Body of pancreas (tissue), 4 donors: ENCODE results near the gene ESRRB. TPM values are rescaled to one million over a fixed set of nuclear protein-coding genes. Genes with fewer than 3 reads are reported as not detected.

Experiments
- ATAC-seq: fragments of 150-250 bp; one replicate; pipeline ENCODE4 v1.9.1; 2016
- DNase-seq, 4 donors: peaks; one replicate each; pipeline ENCODE4 v3.0.0-alpha.2; 2019
- H3K27ac ChIP-seq, 4 donors: fragments of 200-600 bp; sonication (generic); 1 replicate in 3 of 4; 2 replicates in 1 of 4; pipeline versions ENCODE4 v1.5.1 to v1.6.1; 2016 to 2019; ENCODE audit warnings: mild to moderate bottlenecking in 1 of 4, mixed read lengths in 1 of 4, moderate library complexity in 1 of 4
- H3K27me3 ChIP-seq, 2 donors: fragments of 200-600 bp; sonication (generic); one replicate each; pipeline ENCODE4 v1.6.0; 2016; ENCODE audit warnings: mild to moderate bottlenecking in 1 of 2
- H3K36me3 ChIP-seq, 2 donors: fragments of 200-600 bp; sonication (generic); replicated peaks in 1 of 2; 2 replicates each; pipeline ENCODE4 v1.5.1; 2016; ENCODE audit warnings: low read depth in 2 of 2; ENCODE audit not compliant: insufficient read depth in 1 of 2
- H3K4me1 ChIP-seq: fragments of 200-600 bp; sonication (generic); one replicate; pipeline ENCODE4 v1.6.0; 2016
- H3K4me3 ChIP-seq, 2 donors: fragments of 200-600 bp; sonication (generic); 1 replicate in 1 of 2; 2 replicates in 1 of 2; pipeline ENCODE4 v1.5.1; 2016 to 2019
- H3K9me3 ChIP-seq, 3 donors: fragments of 200-600 bp; sonication (generic); 1 replicate in 2 of 3; 2 replicates in 1 of 3; pipeline ENCODE4 v1.5.1; 2016
- POLR2A ChIP-seq, 3 donors: fragments of 450-650 bp; IDR thresholded peaks; one replicate each; pipeline ENCODE4 v1.6.1; 2016; ENCODE audit warnings: antibody characterized with exemption in 3 of 3, mild to moderate bottlenecking in 2 of 3
- WGBS, 2 donors: methylation state at CpG; one replicate each; pipeline ENCODE4 v1.1.5; 2017; 5-methylcytosine and 5-hydroxymethylcytosine counted together
- intact Hi-C: fragments of 100-400 bp; cut with DNase I; formaldehyde crosslinking; loops from one replicate; pipeline ENCODE4 v1.15.1; 2023
- total RNA-seq, 2 donors: library from RNA; depleted of rRNA; stranded (reverse); fragments of >200 nt; gene quantifications; one replicate each; pipeline ENCODE4 v1.1.0, GENCODE V29; 2016
- TF ChIP-seq, protein P1 (sequence below), 7 experiments: fragments of 450-650 bp in 4 of 7; fragments of 200-600 bp in 3 of 7; sonication (generic) in 3 of 7; IDR thresholded peaks; one replicate each; pipeline ENCODE4 v1.5.1; 2016 to 2019; ENCODE audit warnings: antibody characterized with exemption in 7 of 7

Gene ESRRB
- total RNA-seq, 2 donors from 2014 or later, result not detected

DNA sequence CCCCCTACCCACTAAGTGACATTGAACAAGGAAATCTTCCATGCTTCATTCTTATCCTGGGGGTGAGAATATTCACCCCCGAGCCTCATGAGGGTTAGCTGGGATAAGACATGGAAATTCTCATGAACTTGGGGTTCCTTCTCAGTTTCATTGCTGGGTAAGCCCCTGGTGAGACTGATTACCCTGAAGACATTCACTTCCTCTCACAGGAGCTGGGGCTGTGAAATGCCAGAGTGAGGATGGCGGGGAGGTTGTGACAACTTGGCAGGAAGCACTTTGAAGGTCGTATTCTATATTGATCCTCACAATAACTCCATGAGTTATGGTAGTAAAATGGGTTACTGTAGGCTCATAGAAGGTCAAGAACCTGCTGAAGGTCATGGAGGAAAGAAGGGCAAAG is 43.5 kb downstream of the ESRRB start:
- TF ChIP-seq POLR2A (IDR thresholded peaks at IDR 0.05), result no peak
- DNase-seq (no peak), ATAC-seq (no peak)
- Histone ChIP-seq H3K4me3 (no peak overlapping the region), H3K36me3 (no peaks in the 10 kb centered on the region), H3K27ac (no peak overlapping the region), H3K4me1 (no peaks in the 10 kb centered on the region), H3K9me3 (no peaks in the 10 kb centered on the region), H3K27me3 (no peaks in the 10 kb centered on the region)
- WGBS, 2 donors, result 72 to 76% methylated on average over 3 of the region's 3 CpGs
- intact Hi-C loops, result no loop called here

DNA sequence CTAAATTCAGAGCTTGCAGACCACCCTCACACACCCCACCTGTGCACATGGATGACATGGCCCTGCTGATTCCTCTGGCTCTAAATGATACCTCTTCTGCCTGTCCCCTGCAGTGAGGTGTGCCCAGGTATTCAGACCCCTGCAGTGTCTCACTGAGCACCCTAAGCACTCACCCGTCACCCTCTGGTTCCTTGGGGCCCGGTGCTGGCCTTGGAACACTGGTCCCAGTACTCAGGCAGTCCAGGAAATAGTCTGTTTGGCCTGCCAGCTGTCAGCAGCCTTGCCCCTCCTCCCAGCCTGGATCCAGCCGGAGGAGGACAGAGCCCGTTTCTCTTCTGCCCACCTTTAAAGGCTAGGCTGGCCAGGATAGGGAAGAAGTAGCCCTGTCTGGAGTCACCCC is 44.9 kb downstream of the ESRRB start:
- Histone ChIP-seq H3K27ac (no peak overlapping the region), H3K36me3 (no peaks in the 10 kb centered on the region), H3K4me3 (no peak overlapping the region), H3K27me3 (no peaks in the 10 kb centered on the region), H3K4me1 (no peaks in the 10 kb centered on the region), H3K9me3 (no peaks in the 10 kb centered on the region)
- DNase-seq (no peak), ATAC-seq (no peak)
- WGBS, 2 donors, result 57 to 69% methylated on average over 4 of the region's 4 CpGs
- intact Hi-C loops, result no loop called here
- TF ChIP-seq POLR2A (IDR thresholded peaks at IDR 0.05), result no peak
- TF ChIP-seq, protein P1, sequence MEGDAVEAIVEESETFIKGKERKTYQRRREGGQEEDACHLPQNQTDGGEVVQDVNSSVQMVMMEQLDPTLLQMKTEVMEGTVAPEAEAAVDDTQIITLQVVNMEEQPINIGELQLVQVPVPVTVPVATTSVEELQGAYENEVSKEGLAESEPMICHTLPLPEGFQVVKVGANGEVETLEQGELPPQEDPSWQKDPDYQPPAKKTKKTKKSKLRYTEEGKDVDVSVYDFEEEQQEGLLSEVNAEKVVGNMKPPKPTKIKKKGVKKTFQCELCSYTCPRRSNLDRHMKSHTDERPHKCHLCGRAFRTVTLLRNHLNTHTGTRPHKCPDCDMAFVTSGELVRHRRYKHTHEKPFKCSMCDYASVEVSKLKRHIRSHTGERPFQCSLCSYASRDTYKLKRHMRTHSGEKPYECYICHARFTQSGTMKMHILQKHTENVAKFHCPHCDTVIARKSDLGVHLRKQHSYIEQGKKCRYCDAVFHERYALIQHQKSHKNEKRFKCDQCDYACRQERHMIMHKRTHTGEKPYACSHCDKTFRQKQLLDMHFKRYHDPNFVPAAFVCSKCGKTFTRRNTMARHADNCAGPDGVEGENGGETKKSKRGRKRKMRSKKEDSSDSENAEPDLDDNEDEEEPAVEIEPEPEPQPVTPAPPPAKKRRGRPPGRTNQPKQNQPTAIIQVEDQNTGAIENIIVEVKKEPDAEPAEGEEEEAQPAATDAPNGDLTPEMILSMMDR (IDR thresholded peaks at IDR 0.05), result no peak

DNA sequence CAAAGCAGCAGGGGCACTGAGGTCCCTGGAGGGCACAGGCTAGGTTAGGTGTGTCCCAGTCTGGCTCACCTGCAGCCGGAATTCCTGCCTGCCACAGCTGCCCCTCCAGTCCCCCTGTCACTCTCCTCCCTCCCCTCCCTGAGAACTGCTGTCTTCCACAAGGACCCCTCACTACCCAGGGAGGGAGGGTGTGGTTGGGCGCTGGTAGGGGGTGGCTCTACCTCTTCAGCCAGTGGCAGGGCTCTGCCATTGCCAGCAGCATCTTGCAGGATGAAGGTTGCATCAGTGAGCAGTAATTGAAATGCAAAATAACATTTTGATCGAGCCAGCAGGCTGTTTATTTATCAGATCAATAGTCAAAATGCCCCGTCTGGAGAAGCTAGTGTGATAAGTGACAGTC is 45.7 kb downstream of the ESRRB start:
- Histone ChIP-seq H3K27ac (no peak overlapping the region), H3K4me3 (no peak overlapping the region), H3K9me3 (no peaks in the 10 kb centered on the region), H3K4me1 (no peaks in the 10 kb centered on the region), H3K36me3 (no peaks in the 10 kb centered on the region), H3K27me3 (no peaks in the 10 kb centered on the region)
- DNase-seq (no peak), ATAC-seq (no peak)
- 18 to 46% methylated on average over 3 to 4 of the region's 4 CpGs for WGBS, 2 donors
- TF ChIP-seq, protein P1 (IDR thresholded peaks at IDR 0.05), result no peak
- no peak for TF ChIP-seq POLR2A (IDR thresholded peaks at IDR 0.05)
- intact Hi-C loops, result no loop called here

DNA sequence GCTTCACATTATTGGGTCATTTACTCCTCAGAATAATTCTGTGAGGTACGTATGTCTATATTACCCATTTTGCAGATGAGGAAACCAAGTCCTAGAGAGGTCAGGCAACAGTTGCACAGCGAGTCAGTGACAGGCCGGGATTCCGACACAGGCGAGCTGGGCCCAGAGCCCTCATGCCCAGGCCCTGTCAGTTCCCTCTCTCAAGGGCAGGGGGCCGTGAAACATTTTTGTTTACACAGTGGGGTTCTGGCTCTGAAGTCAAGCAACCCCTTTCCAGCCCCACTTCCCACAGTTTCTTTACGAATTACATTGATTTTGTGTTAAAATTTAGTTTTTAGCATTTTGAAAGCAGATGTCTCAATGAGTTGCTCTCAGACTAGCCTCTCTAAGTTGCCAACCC is 46.7 kb downstream of the ESRRB start:
- Histone ChIP-seq H3K27ac (no peak overlapping the region), H3K4me3 (no peak overlapping the region), H3K36me3 (no peaks in the 10 kb centered on the region), H3K27me3 (no peaks in the 10 kb centered on the region), H3K9me3 (no peaks in the 10 kb centered on the region), H3K4me1 (no peaks in the 10 kb centered on the region)
- DNase-seq (no peak), ATAC-seq (no peak)
- TF ChIP-seq, protein P1 (IDR thresholded peaks at IDR 0.05), result no peak
- no peak for TF ChIP-seq POLR2A (IDR thresholded peaks at IDR 0.05)
- intact Hi-C loops, result no loop called here
- 80 to 91% methylated on average over 7 of the region's 7 CpGs for WGBS, 2 donors

DNA sequence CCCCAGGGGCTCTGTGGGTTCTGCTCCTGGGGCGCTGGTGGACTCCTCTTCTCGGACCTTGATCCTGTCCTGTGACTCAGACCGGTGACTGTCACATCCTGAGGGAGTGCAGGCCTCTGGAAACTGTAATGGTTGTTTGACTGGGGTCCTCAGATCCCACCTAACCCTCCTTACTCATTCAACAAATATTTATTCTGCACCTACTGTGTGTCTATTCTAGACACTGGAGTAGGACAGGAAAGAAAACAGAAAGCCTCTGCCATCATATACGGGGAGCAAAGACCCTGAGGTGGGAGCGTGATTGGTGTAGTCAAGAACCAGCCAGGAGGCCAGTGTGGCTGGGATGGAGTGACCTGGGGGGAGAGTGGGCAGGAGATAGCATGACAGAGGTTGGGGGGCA is 47.6 kb downstream of the ESRRB start:
- Histone ChIP-seq H3K9me3 (no peaks in the 10 kb centered on the region), H3K4me1 (no peaks in the 10 kb centered on the region), H3K36me3 (no peaks in the 10 kb centered on the region), H3K4me3 (no peak overlapping the region), H3K27me3 (no peaks in the 10 kb centered on the region), H3K27ac (no peak overlapping the region)
- ATAC-seq (no peak), DNase-seq (no peak)
- TF ChIP-seq, protein P1 (IDR thresholded peaks at IDR 0.05), result no peak
- no peak for TF ChIP-seq POLR2A (IDR thresholded peaks at IDR 0.05)
- intact Hi-C loops, result no loop called here
- WGBS, 2 donors, result 91% methylated on average over 5 of the region's 5 CpGs
